ENCODE data around the gene CNTN2. TPM values are rescaled to one million over a fixed set of nuclear protein-coding genes. Genes with fewer than 3 reads are reported as not detected.

Gene CNTN2
- total and polyA plus RNA-seq, 4 donors = 0.16 to 1.3 TPM; not detected in 2

DNA sequence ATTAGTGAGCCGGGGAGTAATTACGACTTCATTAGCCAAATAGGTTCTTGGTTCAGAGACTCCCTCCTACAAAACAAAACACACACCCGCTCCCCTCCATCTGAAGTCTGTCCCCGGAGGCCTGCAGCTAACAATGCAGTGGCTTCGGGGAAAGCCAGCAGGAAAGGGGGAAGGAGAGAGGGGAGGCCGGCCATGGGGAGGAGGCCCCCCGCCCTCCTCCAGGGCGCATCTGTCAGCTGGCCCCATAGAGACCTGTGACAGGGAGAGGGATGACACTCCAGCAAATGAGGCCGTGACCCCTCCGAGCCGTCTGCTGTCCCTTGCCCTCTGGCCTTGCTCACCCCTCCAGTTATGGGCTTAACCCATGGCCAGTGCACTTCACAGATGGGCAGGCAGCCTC is 12.1 kb upstream of the CNTN2 start:
- H3K4me1 ChIP-seq (ENCODE audit: control insufficient read depth in 1 of 2, insufficient read depth in 2 of 2, low read length in 2 of 2) = no peaks in the 10 kb centered on the region
- DNase-seq (no peak), ATAC-seq (ENCODE audit: low FRiP score) (no peak)
- WGBS, 2 donors = 59 to 71% methylated on average over 11 of the region's 11 CpGs
- no peaks in the 10 kb centered on the region for H3K27me3 ChIP-seq (ENCODE audit: control insufficient read depth in 1 of 2, insufficient read depth in 2 of 2, low read length in 1 of 2)
- no peak overlapping the region for H3K27ac ChIP-seq (ENCODE audit: low read depth in 1 of 2, low read length in 2 of 2)
- no peaks in the 10 kb centered on the region for H3K9me3 ChIP-seq (ENCODE audit: control insufficient read depth, low read length)
- intact Hi-C loops (cut with DNase I) = no loop called here
- no peak overlapping the region for H3K4me3 ChIP-seq (ENCODE audit: low read length in 2 of 2)
- no peaks in the 10 kb centered on the region for H3K36me3 ChIP-seq (ENCODE audit: control insufficient read depth in 1 of 2, insufficient read depth in 2 of 2, low read length in 1 of 2)

DNA sequence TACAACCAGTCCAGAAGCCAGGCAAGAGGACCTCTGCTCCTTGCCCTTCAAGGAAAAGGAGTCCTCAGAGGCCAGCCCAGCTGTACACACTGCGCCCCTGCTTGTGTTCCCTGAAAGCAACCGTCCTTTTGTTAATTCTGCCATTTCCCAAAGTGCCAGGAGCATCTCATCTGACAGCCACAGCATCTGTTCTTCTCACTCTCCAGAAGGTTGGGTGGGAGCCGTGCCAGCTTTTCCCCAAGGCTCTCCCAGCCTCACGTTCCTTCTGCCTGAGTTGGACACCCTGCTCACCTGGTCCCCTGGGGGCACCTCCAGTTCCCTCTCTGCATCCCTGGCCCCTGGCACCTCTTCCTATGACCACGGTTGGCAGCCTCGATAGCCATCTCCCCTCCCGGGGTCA is 10.5 kb upstream of the CNTN2 start:
- Histone ChIP-seq H3K27me3 (ENCODE audit: control insufficient read depth in 1 of 2, insufficient read depth in 2 of 2, low read length in 1 of 2) (no peaks in the 10 kb centered on the region), H3K27ac (ENCODE audit: low read depth in 1 of 2, low read length in 2 of 2) (no peak overlapping the region), H3K4me3 (ENCODE audit: low read length in 2 of 2) (no peak overlapping the region), H3K4me1 (ENCODE audit: control insufficient read depth in 1 of 2, insufficient read depth in 2 of 2, low read length in 2 of 2) (no peaks in the 10 kb centered on the region), H3K36me3 (ENCODE audit: control insufficient read depth in 1 of 2, insufficient read depth in 2 of 2, low read length in 1 of 2) (no peaks in the 10 kb centered on the region), H3K9me3 (ENCODE audit: control insufficient read depth, low read length) (no peaks in the 10 kb centered on the region)
- intact Hi-C loops (cut with DNase I) = no loop called here
- ATAC-seq (ENCODE audit: low FRiP score) (no peak), DNase-seq (no peak)
- WGBS, 2 donors = 84 to 89% methylated on average over 7 of the region's 7 CpGs

DNA sequence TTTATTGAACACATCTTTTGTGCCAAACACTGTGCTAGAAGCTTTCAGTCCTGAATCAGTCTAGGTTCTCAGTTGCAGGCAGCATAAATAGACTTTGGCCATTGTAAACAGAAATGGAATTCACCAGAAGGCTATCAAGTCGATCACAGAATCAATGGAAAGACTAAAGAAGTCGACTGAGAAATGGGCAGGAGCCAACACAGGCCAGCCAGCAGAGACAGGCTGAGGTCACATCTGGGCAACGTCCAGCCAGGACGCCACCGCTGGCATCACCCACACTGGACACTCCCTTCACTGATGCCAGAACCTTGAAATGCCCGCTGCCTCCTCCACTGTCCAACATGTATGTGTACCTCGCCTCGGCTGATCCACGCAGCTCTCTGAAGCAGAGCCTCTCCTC is 5.5 kb upstream of the CNTN2 start:
- no peaks in the 10 kb centered on the region for H3K4me1 ChIP-seq (ENCODE audit: control insufficient read depth in 1 of 2, insufficient read depth in 2 of 2, low read length in 2 of 2)
- 82 to 85% methylated on average over 9 of the region's 9 CpGs for WGBS, 2 donors

DNA sequence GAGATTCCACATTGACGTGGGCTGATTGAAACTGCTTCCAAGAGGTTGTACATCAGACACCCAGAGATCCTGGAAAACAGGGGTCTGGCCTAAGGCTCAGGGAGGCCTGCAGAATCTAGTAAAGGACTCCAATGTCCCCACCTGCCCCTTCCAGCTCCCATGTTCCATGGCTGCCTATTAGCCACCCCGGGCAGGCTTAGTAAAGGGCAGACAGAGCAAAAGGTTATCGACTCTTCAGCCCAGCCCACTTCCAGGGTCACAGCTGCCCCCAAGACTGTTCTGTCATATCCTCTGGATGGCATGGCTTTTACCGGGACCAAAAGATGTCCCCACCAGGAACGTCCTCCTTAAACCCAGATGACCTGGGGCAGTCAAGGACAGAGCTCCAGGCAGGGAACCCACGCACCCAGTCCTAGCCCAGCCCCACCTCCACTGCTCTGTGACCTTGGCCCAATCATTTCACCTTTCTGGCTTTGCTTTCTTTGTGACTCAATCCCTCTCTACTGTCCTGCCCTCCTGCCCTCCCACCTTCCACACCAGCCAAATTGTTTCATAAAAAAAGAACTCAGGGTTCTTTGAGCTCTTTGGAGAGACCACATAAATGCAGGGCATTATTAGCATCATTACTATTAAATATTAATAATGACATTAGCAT is 4.8 kb upstream of the CNTN2 start:
- WGBS, 2 donors = 82 to 91% methylated on average over 6 of the region's 6 CpGs
- H3K27ac ChIP-seq (ENCODE audit: low read depth in 1 of 2, low read length in 2 of 2) = no peak overlapping the region
- ATAC-seq (ENCODE audit: low FRiP score) (no peak), DNase-seq (no peak)
- H3K4me3 ChIP-seq (ENCODE audit: low read length in 2 of 2) = no peak overlapping the region
- intact Hi-C loops (cut with DNase I) = no loop called here
- no peaks in the 10 kb centered on the region for H3K4me1 ChIP-seq (ENCODE audit: control insufficient read depth in 1 of 2, insufficient read depth in 2 of 2, low read length in 2 of 2)
- H3K9me3 ChIP-seq (ENCODE audit: control insufficient read depth, low read length) = no peaks in the 10 kb centered on the region
- no peaks in the 10 kb centered on the region for H3K36me3 ChIP-seq (ENCODE audit: control insufficient read depth in 1 of 2, insufficient read depth in 2 of 2, low read length in 1 of 2)
- H3K27me3 ChIP-seq (ENCODE audit: control insufficient read depth in 1 of 2, insufficient read depth in 2 of 2, low read length in 1 of 2) = no peaks in the 10 kb centered on the region

More for the DNA sequence above, 5.5 kb upstream of the CNTN2 start:
- Histone ChIP-seq H3K27ac (ENCODE audit: low read depth in 1 of 2, low read length in 2 of 2) (no peak overlapping the region), H3K9me3 (ENCODE audit: control insufficient read depth, low read length) (no peaks in the 10 kb centered on the region), H3K36me3 (ENCODE audit: control insufficient read depth in 1 of 2, insufficient read depth in 2 of 2, low read length in 1 of 2) (no peaks in the 10 kb centered on the region), H3K27me3 (ENCODE audit: control insufficient read depth in 1 of 2, insufficient read depth in 2 of 2, low read length in 1 of 2) (no peaks in the 10 kb centered on the region), H3K4me3 (ENCODE audit: low read length in 2 of 2) (no peak overlapping the region)
- ATAC-seq (ENCODE audit: low FRiP score) (no peak), DNase-seq (no peak)
- intact Hi-C loops (cut with DNase I) = no loop called here

DNA sequence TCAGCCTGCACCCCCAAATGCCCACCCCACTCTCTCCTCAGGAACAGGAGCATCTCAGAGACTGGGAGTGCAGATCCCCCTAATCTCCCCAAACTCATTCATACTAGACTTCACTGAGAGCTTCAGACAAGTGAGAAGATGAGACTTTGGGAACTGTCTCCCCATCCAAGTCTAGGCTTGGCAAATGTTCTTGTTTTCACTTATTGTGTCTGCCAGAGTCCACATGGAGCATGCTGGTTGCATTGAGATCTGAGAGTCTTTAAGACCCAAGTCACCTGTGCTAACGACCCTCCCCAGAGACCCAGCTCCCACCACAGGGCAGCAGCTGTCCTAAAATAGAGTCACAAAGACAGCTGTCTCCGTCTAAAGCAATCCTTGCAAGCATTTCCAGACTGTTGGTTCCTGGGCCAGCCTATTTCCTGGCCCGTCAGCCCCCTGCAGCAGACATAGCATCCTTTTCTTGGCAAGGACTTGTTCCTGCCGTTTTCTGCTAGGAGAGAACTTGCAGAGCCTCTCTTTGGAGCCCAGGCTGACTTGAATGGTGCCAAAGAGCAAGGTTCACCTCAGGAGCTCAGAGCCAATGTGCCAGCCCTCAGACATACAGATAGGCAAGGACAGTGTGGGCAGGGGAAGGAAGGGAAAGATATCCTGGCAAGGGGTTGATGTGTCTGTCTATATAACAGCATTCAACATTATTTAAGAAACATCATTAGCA is 1.9 kb upstream of the CNTN2 start:
- 19 to 27% methylated on average over 4 of the region's 4 CpGs for WGBS, 2 donors
- Histone ChIP-seq H3K27me3 (ENCODE audit: control insufficient read depth in 1 of 2, insufficient read depth in 2 of 2, low read length in 1 of 2) (no peaks in the 10 kb centered on the region), H3K36me3 (ENCODE audit: control insufficient read depth in 1 of 2, insufficient read depth in 2 of 2, low read length in 1 of 2) (no peaks in the 10 kb centered on the region), H3K4me3 (ENCODE audit: low read length in 2 of 2) (no peak overlapping the region), H3K27ac (ENCODE audit: low read depth in 1 of 2, low read length in 2 of 2) (no peak overlapping the region), H3K9me3 (ENCODE audit: control insufficient read depth, low read length) (no peaks in the 10 kb centered on the region), H3K4me1 (ENCODE audit: control insufficient read depth in 1 of 2, insufficient read depth in 2 of 2, low read length in 2 of 2) (no peaks in the 10 kb centered on the region)
- intact Hi-C loops (cut with DNase I) = no loop called here
- DNase-seq (no peak), ATAC-seq (ENCODE audit: low FRiP score) (no peak)

DNA sequence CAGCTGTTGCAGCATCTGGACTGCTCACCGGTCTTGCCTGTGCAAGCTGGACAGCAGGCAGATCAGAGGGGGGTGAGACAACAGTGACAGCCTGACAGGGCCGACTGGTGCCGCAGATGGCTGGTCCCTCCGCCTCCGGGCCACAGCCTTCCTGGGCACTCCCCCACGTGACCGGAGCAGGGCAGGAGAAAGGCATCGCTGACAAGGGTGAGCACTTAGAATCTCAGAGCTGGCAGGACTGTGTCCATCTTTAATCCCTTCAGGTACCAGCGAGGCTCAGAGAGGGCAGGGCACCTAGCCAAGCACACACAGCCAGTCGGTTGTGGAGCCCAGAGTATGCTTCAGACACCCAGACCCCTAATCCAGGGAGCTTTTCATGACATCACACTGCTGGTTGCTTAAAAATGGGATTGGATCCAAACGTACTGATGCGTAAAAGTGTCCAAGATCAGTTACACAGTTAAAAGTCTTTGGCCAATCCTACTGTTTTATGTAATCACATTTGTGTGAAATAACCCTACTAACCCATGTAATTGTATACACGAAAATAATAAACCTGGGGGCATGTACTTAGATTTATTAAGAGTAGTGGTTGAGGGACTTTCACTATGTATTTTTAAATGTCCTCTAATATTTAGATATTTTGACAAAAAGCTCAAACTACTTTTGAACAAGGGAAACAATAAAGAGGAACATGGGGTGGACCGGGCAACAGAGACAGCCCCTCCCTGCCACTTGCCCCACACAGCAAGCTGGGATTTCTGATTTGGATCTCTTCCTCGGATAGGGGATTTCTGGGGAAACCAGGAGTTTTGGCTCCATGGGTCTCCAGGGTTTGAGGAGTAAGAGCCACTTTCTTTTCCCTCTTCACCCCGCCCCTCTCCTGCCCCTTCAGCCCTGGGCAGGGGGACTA is 758 bp upstream of the CNTN2 start:
- H3K4me3 ChIP-seq (ENCODE audit: low read length in 2 of 2) = no peak overlapping the region
- no peak for ATAC-seq (ENCODE audit: low FRiP score)
- no peaks in the 10 kb centered on the region for H3K27me3 ChIP-seq (ENCODE audit: control insufficient read depth in 1 of 2, insufficient read depth in 2 of 2, low read length in 1 of 2)
- no peaks in the 10 kb centered on the region for H3K4me1 ChIP-seq (ENCODE audit: control insufficient read depth in 1 of 2, insufficient read depth in 2 of 2, low read length in 2 of 2)
- intact Hi-C loops (cut with DNase I) = no loop called here
- H3K36me3 ChIP-seq (ENCODE audit: control insufficient read depth in 1 of 2, insufficient read depth in 2 of 2, low read length in 1 of 2) = no peaks in the 10 kb centered on the region
- H3K9me3 ChIP-seq (ENCODE audit: control insufficient read depth, low read length) = no peaks in the 10 kb centered on the region
- 60 to 64% methylated on average over 16 of the region's 16 CpGs for WGBS, 2 donors
- no peak for DNase-seq
- H3K27ac ChIP-seq (ENCODE audit: low read depth in 1 of 2, low read length in 2 of 2) = no peak overlapping the region

DNA sequence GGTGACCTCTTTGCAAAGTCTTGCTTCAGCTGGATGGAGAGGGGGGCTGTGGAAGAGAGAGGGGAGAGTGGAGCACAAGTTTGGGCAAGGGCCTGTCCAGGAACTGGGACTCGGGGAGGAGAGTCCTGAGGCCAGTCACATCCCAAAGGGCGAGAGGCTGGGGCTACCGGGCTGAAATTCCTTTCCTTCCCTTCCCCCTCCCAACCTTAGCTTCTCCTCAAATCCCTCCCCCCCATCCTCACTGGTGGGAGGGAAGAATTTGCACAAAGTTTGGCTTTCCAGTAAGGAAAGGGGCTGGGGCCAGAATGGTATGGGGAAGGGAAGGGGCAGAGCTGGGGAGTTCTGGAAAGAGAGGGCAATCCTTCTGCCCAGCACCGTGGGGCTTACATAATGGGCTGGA is 854 bp downstream of the CNTN2 start:
- Histone ChIP-seq H3K4me3 (ENCODE audit: low read length in 2 of 2) (no peak overlapping the region), H3K4me1 (ENCODE audit: control insufficient read depth in 1 of 2, insufficient read depth in 2 of 2, low read length in 2 of 2) (no peaks in the 10 kb centered on the region), H3K36me3 (ENCODE audit: control insufficient read depth in 1 of 2, insufficient read depth in 2 of 2, low read length in 1 of 2) (no peaks in the 10 kb centered on the region), H3K27ac (ENCODE audit: low read depth in 1 of 2, low read length in 2 of 2) (no peak overlapping the region), H3K9me3 (ENCODE audit: control insufficient read depth, low read length) (no peaks in the 10 kb centered on the region), H3K27me3 (ENCODE audit: control insufficient read depth in 1 of 2, insufficient read depth in 2 of 2, low read length in 1 of 2) (no peaks in the 10 kb centered on the region)
- DNase-seq (no peak), ATAC-seq (ENCODE audit: low FRiP score) (no peak)
- 11 to 28% methylated on average over 4 of the region's 4 CpGs for WGBS, 2 donors
- intact Hi-C loops (cut with DNase I) = no loop called here

DNA sequence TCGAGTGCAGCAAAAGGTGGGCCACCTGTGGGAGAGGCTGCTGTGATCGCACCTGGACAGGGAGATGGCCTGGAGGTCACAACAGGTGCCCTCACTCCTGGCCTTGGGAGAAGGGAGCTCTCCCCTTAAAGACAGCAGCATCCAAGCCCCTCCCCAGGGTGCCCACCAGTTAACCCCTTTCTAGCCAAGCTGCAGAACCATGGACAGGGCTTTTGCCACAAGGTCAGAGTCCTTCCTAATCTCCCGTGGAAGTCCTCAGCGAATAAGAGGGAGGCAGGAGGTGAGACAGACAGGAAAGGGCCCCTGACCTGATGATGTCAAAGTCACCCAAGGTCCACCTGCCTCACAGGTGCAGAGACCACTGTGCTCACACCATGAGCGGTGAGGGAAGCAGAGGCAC is 1.7 kb downstream of the CNTN2 start:
- WGBS, 2 donors = 18 to 21% methylated on average over 5 of the region's 5 CpGs
- no peaks in the 10 kb centered on the region for H3K9me3 ChIP-seq (ENCODE audit: control insufficient read depth, low read length)
- no peaks in the 10 kb centered on the region for H3K27me3 ChIP-seq (ENCODE audit: control insufficient read depth in 1 of 2, insufficient read depth in 2 of 2, low read length in 1 of 2)
- no peak overlapping the region for H3K27ac ChIP-seq (ENCODE audit: low read depth in 1 of 2, low read length in 2 of 2)
- intact Hi-C loops (cut with DNase I) = no loop called here
- no peaks in the 10 kb centered on the region for H3K36me3 ChIP-seq (ENCODE audit: control insufficient read depth in 1 of 2, insufficient read depth in 2 of 2, low read length in 1 of 2)
- ATAC-seq (ENCODE audit: low FRiP score) (no peak), DNase-seq (no peak)
- H3K4me3 ChIP-seq (ENCODE audit: low read length in 2 of 2) = no peak overlapping the region
- H3K4me1 ChIP-seq (ENCODE audit: control insufficient read depth in 1 of 2, insufficient read depth in 2 of 2, low read length in 2 of 2) = no peaks in the 10 kb centered on the region
